Activated naive CD8-positive, alpha-beta T cell (primary cell): ENCODE measurements around the gene RTKN.
"Not testable (repeated sequence)": the region's sequence is repeated elsewhere in the genome, so short reads cannot be mapped to it uniquely, and the experiment has no call there.

ENCODE experiments used
- H3K27ac Mint-ChIP-seq: one replicate; pipeline ENCODE4 v1.8.0; 2021; ENCODE audit warnings: mixed read lengths
- H3K27me3 Mint-ChIP-seq: one replicate; pipeline ENCODE4 v1.8.0; 2021; ENCODE audit warnings: mixed read lengths
- H3K36me3 Mint-ChIP-seq: one replicate; pipeline ENCODE4 v1.8.0; 2021; ENCODE audit warnings: mixed read lengths
- H3K4me1 Mint-ChIP-seq: one replicate; pipeline ENCODE4 v1.8.0; 2021; ENCODE audit warnings: low read depth, mixed read lengths
- H3K4me3 Mint-ChIP-seq: one replicate; pipeline ENCODE4 v1.8.0; 2021; ENCODE audit warnings: mild to moderate bottlenecking, mixed read lengths
- H3K9me3 Mint-ChIP-seq: one replicate; pipeline ENCODE4 v1.8.0; 2021; ENCODE audit warnings: low read depth, mixed read lengths

RTKN gene

DNA sequence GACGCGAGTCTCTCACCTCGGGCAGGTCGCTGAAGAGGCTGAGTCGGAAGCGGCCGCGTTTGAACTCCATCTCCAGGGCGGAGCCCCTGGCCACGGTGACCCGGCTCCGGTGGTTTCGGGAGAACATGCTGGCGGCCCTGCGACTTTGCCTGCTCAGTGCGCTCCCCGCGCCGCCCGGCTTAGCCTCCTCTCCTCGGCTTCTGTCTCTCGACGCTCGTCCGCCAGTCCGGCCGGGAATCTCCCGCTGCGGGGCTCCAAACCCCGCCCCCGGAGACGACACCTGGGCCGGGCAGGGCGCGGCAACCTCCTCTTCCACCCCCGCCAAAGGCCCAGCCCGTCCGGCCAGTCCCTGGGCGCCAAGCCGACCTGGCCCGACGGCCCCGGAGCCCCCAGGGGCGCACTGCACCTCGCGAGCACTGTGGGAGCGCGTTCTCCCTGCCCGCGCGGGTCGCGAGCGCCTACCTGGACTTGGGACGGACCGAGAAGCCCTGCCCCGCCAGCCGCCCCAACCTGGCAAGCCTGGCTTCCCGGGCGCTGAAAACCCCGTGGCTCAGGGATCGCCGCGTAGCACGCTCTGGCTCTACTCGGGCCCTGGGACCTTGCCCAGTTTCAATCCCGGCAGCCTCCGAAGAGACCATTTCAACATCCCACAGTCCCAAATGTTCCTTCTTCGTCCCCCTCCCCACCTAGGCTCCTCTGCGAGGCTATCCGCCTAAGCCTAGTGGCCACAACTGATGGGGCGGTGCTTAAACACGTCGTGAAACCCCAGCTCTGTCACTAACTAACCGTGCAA, at the start of gene RTKN:
Gene RTKN (minus strand): TSS at position 248 of the 793 bp plus-strand sequence. CDS start 121 bp downstream, at position 127.
- peaks cover 18% of the 10 kb centered on the region for H3K27me3 Mint-ChIP-seq
- no peak within 1 kb of the TSS for H3K27ac Mint-ChIP-seq
- peaks cover 10% of the 10 kb centered on the region for H3K4me1 Mint-ChIP-seq
- no peaks in the 10 kb centered on the region for H3K9me3 Mint-ChIP-seq
- H3K36me3 Mint-ChIP-seq: no peaks in the 10 kb centered on the region
- H3K4me3 Mint-ChIP-seq: peak within 1 kb of the TSS; percentile 83

DNA sequence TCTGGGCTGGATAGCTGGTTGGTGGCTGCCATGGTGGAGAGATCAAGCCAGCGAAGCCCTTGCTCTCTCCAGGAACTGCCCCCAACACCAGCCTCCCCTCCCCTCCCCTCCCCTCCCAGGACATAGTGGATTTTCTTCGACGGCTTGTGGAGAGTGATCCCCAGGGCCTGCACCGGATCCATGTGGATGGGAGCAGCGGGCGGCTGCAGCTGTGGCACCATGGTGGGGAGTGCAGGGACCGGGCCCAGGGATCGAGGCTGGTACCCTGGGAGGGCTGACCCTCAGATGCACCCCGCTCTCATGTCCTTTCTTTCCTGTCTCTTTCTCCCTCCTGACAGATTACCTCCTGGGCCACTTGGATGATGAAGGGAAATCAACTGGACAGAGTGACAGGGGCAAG, 48.2 kb upstream of the RTKN start:
- no peak overlapping the region for H3K27ac Mint-ChIP-seq
- peaks cover 15% of the 10 kb centered on the region for H3K36me3 Mint-ChIP-seq
- H3K4me3 Mint-ChIP-seq: no peak overlapping the region
- no peaks in the 10 kb centered on the region for H3K27me3 Mint-ChIP-seq
- no peaks in the 10 kb centered on the region for H3K9me3 Mint-ChIP-seq
- H3K4me1 Mint-ChIP-seq: peaks cover 6% of the 10 kb centered on the region

DNA sequence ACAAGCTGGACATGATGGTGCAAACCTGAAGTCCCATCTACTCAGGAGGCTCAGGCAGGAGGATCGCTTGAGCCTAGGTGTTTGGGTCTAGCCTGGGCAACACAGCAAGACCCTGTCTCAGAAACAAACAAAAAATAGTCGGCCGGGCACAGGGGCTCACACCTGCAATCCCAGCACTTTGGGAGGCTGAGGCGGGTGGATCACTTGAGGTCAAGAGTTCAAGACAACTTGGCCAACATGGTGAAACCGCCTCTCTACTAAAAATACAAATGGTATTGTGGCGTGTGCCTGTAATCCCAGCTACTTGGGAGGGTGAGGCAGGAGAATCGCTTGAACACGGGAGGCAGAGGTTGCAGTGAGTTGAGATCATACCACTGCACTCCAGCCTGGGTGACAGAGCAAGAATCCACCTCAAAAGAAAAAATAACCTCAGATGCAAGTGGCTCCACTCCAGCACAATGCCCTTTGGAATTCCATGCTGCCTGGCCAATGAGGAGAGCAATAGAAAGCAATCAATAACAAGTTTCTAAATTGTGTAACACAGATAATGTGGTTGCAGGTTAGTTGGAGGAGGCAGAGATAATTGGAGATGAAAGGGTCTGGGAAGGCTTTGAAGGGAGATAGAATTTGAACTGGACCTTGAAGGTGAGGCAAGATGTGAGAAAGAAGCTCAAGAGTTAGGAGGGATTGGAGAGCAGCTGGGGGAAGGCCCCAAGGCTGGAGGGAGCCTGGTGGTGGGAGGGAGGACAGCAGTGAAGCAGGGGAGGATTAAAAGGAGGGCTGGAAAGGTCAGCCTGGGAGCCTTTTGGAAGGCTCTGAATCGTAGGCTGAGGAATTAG, 47.1 kb upstream of the RTKN start:
- Mint-ChIP-seq H3K27me3 (no peaks in the 10 kb centered on the region), H3K4me1 (peaks cover 8% of the 10 kb centered on the region), H3K27ac (no peak overlapping the region), H3K4me3 (no peak overlapping the region), H3K36me3 (peaks cover 11% of the 10 kb centered on the region), H3K9me3 (no peaks in the 10 kb centered on the region)

DNA sequence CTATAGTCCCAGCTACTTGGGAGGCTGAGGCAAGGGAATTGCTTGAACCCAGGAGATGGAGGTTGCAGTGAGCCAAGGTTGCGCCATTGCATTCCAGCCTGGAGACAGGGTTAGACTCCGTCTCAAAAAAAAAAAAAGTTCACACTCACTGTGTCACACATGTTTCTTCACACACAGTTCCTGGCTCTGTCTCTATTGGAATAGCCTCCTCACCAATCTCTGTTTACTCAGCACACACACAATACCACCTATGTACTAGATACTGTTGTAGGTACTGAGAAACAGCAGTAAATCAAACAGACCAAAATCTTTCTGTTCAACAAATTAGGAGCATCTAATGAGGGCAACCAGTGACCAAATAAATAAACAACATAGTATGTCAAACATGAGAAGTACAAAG, 44.4 kb upstream of the RTKN start:
- H3K4me3 Mint-ChIP-seq: no peak overlapping the region
- no peaks in the 10 kb centered on the region for H3K9me3 Mint-ChIP-seq
- H3K36me3 Mint-ChIP-seq: peaks cover 8% of the 10 kb centered on the region
- peaks cover 22% of the 10 kb centered on the region for H3K4me1 Mint-ChIP-seq
- H3K27ac Mint-ChIP-seq: no peak overlapping the region
- H3K27me3 Mint-ChIP-seq: no peaks in the 10 kb centered on the region

GRCh38 chr2:74483675-74484164, 42.0 kb upstream of the RTKN start:
- not testable (repeated sequence) for H3K27me3 Mint-ChIP-seq, H3K9me3 Mint-ChIP-seq, H3K36me3 Mint-ChIP-seq, H3K27ac Mint-ChIP-seq
- Mint-ChIP-seq H3K4me3 (peak overlapping the region; percentile 99), H3K4me1 (peaks cover 38% of the 10 kb centered on the region)

DNA sequence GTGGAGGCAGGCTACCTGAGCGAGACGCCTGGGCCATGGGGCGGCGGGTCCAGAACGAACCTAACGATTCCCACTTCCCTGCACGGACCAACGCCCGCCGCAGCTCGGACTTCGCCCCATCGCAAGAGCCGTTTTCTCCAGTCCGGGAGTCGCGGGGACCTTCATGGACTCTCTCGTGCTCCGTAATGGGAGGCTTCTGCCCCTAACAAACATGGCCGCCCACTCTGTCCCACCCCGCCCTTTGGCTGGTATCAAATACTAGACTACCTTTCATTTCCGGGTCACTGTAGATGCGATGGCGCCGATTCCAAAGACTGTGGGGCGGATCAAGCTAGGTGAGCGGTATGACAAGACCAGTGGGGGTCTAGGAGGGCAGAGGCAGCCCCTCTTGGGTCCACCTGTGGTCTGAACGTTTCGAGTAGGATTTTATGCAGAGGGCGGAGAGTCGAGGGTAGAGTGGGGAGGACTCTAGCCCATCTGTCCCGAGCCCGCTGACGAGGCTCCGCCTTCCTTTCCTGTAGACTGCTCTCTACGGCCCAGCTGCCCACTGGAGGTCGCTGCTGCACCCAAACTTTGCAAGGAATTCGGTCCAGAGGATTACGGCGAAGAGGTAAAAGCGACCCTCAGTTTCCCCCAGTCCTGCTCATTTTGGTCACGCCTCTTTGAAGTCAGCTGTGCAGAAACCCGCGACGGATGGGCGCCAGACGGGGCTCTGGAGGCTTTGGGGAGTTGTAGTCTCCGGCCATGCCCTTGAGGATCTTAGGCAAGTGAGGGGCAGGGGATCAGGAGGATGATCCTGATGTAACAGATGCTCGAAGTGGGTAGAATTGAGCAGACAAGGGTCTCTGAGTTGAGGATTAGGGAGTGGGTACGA, 41.3 kb upstream of the RTKN start, which contains the start of the genes CCDC142 and TTC31:
Gene CCDC142 (minus strand): TSS at position 198 of the 874 bp plus-strand sequence. CDS start 161 bp downstream, at position 37.
Gene TTC31 (plus strand): TSS at position 281 of the 874 bp plus-strand sequence. CDS start 15 bp downstream, at position 296.
- Mint-ChIP-seq H3K4me3 (peak within 1 kb of the TSS; percentile 99), H3K4me1 (peaks cover 38% of the 10 kb centered on the region), H3K27me3 (no peaks in the 10 kb centered on the region), H3K9me3 (no peaks in the 10 kb centered on the region), H3K27ac (peak within 1 kb of the TSS; percentile 99), H3K36me3 (no peaks in the 10 kb centered on the region)

DNA sequence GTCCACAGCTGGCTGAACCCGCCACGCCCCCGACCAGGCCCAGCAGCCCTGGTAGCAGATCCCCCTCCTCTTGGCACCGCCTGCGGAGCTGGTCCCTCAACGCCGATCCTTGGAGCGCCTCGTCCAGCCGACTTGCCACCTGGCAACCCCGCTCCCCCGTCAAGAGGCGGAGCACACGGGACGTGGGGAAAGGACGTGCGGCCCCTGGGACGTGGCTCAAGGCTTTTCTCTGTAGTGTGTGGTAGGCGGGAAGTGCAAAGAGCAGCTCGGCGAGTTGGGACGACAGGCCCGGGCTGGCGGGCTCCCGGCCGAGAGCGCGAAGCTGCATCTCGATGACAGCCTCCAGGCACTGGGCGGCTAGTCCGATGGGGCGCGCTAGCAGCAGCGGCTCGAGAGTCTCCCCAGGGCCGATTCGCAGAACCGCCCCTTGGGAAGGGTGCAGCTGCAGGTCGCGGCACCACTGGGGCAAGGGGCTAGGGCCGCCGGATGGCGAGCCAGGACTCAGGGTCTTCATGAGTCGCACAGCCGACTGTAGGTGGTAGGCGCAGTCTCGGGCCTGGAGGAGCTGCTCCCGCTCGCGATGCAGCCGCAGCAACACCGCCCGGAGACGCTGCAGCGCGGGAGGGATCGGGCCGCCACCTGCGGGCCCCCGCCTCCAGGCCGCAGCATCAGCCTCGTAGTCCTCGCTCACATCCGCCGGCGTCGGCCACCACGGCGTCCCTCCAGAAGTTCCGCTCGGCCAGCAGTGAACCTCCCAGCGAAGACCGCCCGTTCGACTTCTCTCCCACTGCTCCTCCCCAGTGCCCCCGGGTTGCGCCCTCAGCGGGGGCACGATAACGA, 40.4 kb upstream of the RTKN start:
- H3K9me3 Mint-ChIP-seq: no peaks in the 10 kb centered on the region
- peaks cover 38% of the 10 kb centered on the region for H3K4me1 Mint-ChIP-seq
- H3K27me3 Mint-ChIP-seq: no peaks in the 10 kb centered on the region
- peaks cover 4% of the 10 kb centered on the region for H3K36me3 Mint-ChIP-seq
- peak overlapping the region; percentile 99 for H3K4me3 Mint-ChIP-seq
- H3K27ac Mint-ChIP-seq: peak overlapping the region; percentile 99

DNA sequence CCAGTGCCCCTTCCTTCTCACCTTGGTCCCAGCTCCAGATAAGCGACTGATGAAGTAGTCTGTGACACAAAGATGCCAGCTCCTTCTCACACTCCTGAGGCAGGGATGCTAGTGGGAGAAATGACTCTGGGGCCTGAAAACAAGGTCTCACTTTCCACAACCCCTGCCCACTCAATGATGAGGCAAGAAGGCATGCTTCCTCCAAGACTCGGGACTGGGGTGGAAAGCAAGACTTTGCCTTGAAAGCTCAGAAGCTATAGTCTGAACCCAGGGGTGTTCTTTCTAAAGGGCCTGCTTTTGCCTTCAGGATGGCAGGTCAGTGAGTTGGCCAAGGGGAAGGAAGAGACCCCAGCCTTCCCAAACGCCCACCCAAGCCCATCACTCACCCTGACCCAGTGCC, 39.7 kb upstream of the RTKN start:
- H3K4me3 Mint-ChIP-seq: peak overlapping the region; percentile 99
- peaks cover 4% of the 10 kb centered on the region for H3K36me3 Mint-ChIP-seq
- H3K4me1 Mint-ChIP-seq: peaks cover 36% of the 10 kb centered on the region
- no peaks in the 10 kb centered on the region for H3K27me3 Mint-ChIP-seq
- no peak overlapping the region for H3K27ac Mint-ChIP-seq
- no peaks in the 10 kb centered on the region for H3K9me3 Mint-ChIP-seq

- H3K36me3 Mint-ChIP-seq: peaks cover 7% of the 10 kb centered on the region
- peaks cover 25% of the 10 kb centered on the region for H3K4me1 Mint-ChIP-seq
- H3K27ac Mint-ChIP-seq: no peak overlapping the region
- no peaks in the 10 kb centered on the region for H3K9me3 Mint-ChIP-seq
- no peaks in the 10 kb centered on the region for H3K27me3 Mint-ChIP-seq
- no peak overlapping the region for H3K4me3 Mint-ChIP-seq
Observed at GRCh38 chr2:74474899-74475298, 33.2 kb upstream of the RTKN start.

DNA sequence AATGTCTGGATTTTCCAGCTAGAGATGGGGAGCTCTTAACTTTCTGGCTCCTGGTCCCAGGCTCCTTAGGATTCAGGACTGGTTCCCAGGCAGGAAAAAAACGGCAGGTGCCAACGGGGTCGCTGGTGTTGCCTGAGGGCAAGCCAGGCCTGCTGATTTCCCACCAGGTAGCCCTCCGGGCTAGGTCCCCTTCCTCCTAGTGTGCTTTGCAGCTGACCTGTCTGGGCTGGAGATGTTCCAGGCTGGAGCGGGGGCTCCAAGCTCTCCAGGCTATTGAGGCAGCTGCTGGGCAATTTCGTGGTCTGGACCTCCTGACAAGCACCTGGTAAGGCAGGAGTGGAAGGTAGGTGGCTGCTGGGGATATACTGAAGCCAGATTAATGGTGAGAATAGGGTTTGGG, 32.7 kb upstream of the RTKN start:
- peaks cover 7% of the 10 kb centered on the region for H3K36me3 Mint-ChIP-seq
- no peaks in the 10 kb centered on the region for H3K27me3 Mint-ChIP-seq
- no peak overlapping the region for H3K27ac Mint-ChIP-seq
- H3K9me3 Mint-ChIP-seq: no peaks in the 10 kb centered on the region
- peaks cover 25% of the 10 kb centered on the region for H3K4me1 Mint-ChIP-seq
- no peak overlapping the region for H3K4me3 Mint-ChIP-seq

- Mint-ChIP-seq H3K9me3 (no peaks in the 10 kb centered on the region), H3K27me3 (no peaks in the 10 kb centered on the region), H3K36me3 (peaks cover 7% of the 10 kb centered on the region), H3K27ac (peak overlapping the region; percentile 97), H3K4me1 (peaks cover 21% of the 10 kb centered on the region), H3K4me3 (peak overlapping the region; percentile 99)
Observed at GRCh38 chr2:74472945-74473258, 31.2 kb upstream of the RTKN start.

GRCh38 chr2:74472086-74472944, 30.6 kb upstream of the RTKN start, which contains the start of gene MRPL53:
Gene MRPL53, minus strand, starts transcription at chr2:74472680. Its CDS starts 20 bp downstream, at chr2:74472660.
- H3K27me3 Mint-ChIP-seq: no peaks in the 10 kb centered on the region
- H3K4me3 Mint-ChIP-seq: peak within 1 kb of the TSS; percentile 99
- H3K9me3 Mint-ChIP-seq: no peaks in the 10 kb centered on the region
- H3K27ac Mint-ChIP-seq: peak within 1 kb of the TSS; percentile 97
- peaks cover 4% of the 10 kb centered on the region for H3K36me3 Mint-ChIP-seq
- peaks cover 21% of the 10 kb centered on the region for H3K4me1 Mint-ChIP-seq
